ENCODE measurements around the gene EPB41L1.
A peak's percentile ranks its signal among the peaks of the same experiment; 100 is the strongest.
"Not testable (repeated sequence)": the region's sequence is repeated elsewhere in the genome, so short reads cannot be mapped to it uniquely, and the experiment has no call there.

Gene EPB41L1

GRCh38 chr20:36125097-36125496, 29.4 kb upstream of the EPB41L1 start:
- DNase-seq (ENCODE audit: low spot score) (no peak), FAIRE-seq (no peak)

DNA sequence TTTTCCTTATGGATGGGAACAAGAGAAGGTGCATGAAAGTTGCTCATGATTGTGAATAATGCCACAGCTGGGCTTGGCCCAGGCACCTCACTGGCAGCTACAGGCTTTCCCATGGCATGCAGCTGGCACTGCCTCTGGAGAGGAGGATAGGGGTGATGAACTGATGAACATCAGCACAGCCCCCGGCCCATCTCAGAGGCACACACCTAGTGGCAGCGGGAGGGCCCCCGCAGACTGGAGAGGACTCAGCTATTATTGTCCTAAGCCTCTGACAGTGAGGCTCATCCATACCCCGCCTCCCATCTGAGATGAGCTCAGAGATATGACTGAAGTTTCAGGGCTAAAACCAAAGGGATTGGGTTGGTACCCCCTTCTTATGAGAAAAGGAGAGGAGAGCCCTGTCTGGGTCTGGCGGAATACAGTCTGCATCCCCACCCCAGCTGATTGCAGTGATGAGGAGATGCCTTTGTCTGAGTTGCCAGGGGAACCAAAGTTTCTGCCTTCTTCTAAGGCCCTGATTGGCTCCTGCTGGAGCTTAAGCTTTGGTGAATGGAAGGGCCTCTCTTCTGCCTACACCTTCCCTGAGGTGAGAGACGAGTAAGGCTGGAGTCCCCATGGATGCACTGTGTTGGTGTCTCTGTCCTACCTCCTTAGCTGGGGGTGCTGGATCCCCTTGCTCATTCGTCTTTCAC, 27.6 kb upstream of the EPB41L1 start:
- FAIRE-seq (no peak), DNase-seq (ENCODE audit: low spot score) (no peak)

GRCh38 chr20:36128463-36129159, 25.9 kb upstream of the EPB41L1 start:
- DNase-seq (ENCODE audit: low spot score) (peak; percentile 73), FAIRE-seq (peak; percentile 88)

DNA sequence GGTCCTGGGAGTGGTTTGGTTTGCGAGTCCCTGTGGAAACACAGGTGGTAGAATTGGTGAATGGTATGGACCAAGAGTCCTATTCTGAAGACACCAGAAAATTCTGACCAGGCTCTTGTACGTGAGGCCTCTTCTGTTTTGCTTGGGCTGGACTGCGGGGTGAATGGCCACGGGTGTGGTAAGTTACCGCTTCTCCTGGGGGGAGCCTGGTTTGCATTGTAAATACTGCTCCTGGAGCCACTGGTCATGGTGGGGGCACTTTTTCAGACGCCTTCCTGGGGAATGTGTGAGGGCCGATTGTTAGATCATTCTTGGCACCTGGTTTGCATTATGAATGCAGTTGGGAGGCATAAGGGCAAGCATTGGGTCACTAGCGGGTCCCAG, 25.4 kb upstream of the EPB41L1 start:
- DNase-seq (ENCODE audit: low spot score) = no peak
- no peak for FAIRE-seq

DNA sequence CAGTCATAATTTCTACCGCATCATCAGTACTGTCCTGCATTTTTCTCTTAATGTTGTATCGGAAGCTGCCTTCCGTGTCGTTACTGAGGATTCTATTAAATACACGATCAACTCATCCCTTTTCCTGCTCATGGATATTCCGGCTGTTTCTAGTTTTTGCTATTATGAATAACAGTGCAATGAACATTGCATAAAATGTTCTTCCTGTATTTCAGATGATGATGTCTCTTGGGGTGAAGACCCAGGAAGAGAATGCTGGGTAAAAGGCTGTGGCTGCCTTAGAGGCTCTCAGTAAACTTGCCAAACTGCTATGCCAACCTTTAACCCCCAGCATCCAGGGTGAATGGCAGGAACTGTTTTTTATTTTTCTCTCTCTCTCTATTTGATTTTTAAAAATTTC, 24.1 kb upstream of the EPB41L1 start:
- no peak for FAIRE-seq
- no peak for DNase-seq (ENCODE audit: low spot score)

- DNase-seq (ENCODE audit: low spot score) = no peak
- FAIRE-seq = no peak
These were observed 21.7 kb upstream of the EPB41L1 start for GRCh38 chr20:36132802-36133211.

- no peak for FAIRE-seq
- no peak for DNase-seq (ENCODE audit: low spot score)
These were observed 20.7 kb upstream of the EPB41L1 start for GRCh38 chr20:36133821-36134220.

DNA sequence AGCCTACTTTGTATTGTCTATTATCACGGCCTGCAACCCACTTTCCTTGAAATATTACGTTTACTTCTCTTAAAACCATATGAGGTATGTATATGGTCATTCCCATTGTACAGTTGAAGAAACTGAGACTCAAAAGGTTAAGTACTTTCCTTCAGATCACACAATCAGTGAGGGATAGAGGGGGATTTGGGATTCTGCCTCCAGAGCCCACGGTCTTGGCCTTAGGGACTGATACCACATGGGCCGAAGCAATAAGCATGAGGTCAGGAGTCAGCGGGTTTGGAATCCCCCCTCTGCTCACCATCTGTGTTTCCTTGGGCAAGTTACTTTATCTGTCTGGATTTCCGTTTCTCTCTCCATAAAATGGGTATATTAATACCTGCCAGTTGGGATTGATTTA, 19.4 kb upstream of the EPB41L1 start:
- DNase-seq (ENCODE audit: low spot score) (no peak), FAIRE-seq (no peak)

DNA sequence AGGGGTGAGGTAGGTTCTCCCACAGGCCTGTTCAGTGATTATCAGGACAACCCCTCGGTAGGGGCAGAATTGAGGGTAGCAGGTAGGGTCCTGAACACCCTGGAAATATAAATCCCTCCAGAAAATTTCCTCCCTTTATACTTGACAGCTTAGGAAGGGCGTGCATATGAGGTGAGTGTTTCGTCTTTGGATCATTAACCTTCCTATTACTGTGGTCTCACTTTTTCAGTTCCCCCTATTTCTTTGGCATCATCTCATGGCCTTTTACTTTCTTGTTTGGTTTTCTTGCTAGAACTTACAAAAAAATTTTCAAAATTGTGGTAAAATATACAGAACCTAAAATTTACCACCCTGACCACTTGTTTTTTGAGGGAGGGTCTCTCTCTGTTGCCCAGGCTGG, 18.7 kb upstream of the EPB41L1 start:
- no peak for FAIRE-seq

DNA sequence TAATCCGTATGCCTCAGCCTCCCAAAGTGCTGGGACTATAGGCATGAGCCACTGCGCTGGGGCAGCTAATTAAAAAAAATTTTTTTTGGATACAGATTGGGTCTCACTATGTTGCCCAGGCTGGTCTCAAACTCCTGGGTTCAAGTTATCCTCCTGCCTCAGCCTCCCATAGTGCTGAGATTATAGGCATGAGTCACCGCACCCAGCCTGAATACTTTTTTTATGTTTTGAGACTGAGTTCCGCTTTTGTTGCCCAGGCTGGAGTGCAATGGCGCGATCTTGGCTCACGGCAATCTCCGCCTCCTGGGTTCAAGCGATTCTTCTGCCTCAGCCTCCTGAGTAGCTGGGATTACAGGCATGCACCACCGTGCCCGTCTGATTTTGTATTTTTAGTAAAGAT, 17.2 kb upstream of the EPB41L1 start:
- not testable (repeated sequence) for FAIRE-seq; DNase-seq (ENCODE audit: low spot score)

More for the DNA sequence above, 18.7 kb upstream of the EPB41L1 start:
- DNase-seq (ENCODE audit: low spot score) = no peak

GRCh38 chr20:36141310-36141709, 13.2 kb upstream of the EPB41L1 start:
- DNase-seq (ENCODE audit: low spot score) (no peak), FAIRE-seq (no peak)

GRCh38 chr20:36144336-36144735, 10.2 kb upstream of the EPB41L1 start:
- DNase-seq (ENCODE audit: low spot score) (peak; percentile 87), FAIRE-seq (peak; percentile 92)

DNA sequence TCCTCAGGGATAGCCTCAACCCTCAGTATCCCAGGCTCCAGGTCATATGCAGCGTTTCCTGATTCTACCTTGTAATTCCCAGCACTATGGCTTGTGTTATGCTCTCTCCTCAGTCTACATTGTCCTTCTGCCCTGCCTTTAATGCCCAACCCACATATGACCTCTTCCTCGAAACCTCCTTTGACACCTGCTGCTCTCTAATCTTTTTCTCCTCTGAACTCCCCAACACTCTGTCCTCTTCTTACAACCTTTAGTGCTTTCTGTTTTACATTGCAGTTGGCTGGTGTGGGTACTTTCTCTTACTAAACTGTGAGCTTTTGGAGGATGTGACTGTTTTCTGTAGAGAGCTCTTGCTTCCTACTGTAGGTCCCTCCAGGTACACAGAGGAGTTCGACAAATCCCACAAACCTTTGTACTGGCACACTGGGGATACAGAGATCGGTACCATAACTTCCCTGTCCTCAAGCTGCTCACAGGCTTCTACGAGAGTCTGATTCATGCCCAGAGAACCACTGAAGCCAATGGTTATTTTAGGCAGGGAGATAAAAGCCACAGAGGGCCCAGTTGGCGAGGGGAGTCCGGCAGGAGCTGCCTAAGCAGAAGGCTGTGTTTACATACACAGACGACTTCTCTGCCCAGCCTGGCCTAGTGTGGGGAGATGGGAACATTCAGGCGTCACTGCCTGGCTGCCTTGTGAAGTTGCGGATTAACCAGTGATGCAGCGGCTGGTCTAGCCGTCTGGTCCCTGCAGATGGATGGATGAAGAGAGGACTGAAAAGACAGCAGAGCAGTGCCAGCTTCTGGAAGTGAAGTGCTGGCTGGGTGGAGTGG, 8.4 kb upstream of the EPB41L1 start:
- DNase-seq (ENCODE audit: low spot score) (no peak), FAIRE-seq (no peak)

- FAIRE-seq (no peak), DNase-seq (ENCODE audit: low spot score) (no peak)
These were observed 6.8 kb upstream of the EPB41L1 start for GRCh38 chr20:36147690-36148089.

- no peak for FAIRE-seq
These were observed 6.1 kb upstream of the EPB41L1 start for GRCh38 chr20:36148439-36148838.

GRCh38 chr20:36149012-36149411, 5.5 kb upstream of the EPB41L1 start:
- no peak for FAIRE-seq
- DNase-seq (ENCODE audit: low spot score) = no peak

More at GRCh38 chr20:36148439-36148838, 6.1 kb upstream of the EPB41L1 start:
- no peak for DNase-seq (ENCODE audit: low spot score)

- no peak for DNase-seq (ENCODE audit: low spot score)
- no peak for FAIRE-seq
These were observed 5.1 kb upstream of the EPB41L1 start for GRCh38 chr20:36149469-36149868.

DNA sequence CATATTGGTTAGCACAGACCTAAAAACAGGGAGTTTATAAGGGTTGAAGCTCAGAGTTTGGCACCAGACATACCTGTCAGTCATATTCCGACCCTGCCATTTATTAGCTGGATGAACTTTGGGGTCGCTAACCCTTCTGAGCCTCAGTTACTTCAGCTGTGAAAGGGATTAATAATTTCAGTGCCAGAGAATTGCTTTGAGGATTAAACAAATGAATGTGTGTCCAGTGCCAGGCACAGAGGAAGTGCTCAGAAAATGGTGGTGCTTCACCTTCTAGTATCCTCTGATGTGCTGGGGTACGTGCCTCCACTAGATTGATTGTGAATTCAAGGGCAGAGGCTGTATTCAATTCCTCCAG, 4.1 kb upstream of the EPB41L1 start:
- no peak for DNase-seq (ENCODE audit: low spot score)
- FAIRE-seq = no peak

GRCh38 chr20:36150847-36151539, 3.5 kb upstream of the EPB41L1 start:
- DNase-seq (ENCODE audit: low spot score) (no peak), FAIRE-seq (peak; percentile 46)

DNA sequence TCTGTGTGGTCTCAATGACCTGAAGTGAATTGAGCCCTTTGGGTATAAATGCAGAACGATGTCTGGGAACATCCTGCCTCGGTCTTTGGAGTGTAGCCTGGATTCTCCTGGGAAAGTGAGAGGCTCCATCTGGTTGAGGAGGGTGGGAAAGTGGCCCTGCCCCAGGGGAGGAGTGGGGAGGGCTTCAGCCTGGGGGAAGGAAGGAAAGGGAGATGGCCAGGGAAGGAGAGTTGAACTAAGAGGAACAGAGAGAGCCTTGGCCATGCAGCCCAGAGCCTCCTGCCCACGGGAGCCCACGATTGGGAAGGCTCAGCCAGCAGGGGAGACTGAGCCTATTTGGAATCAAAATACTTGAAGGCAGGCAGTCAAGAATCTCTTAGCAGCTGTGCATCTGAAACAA, 2.3 kb upstream of the EPB41L1 start:
- no peak for FAIRE-seq
- no peak for DNase-seq (ENCODE audit: low spot score)

- DNase-seq (ENCODE audit: low spot score) (no peak), FAIRE-seq (no peak)
These were observed 1.3 kb upstream of the EPB41L1 start for GRCh38 chr20:36153204-36153603.
